GM12874 (cell line): ENCODE results near the gene SNURF.

ENCODE experiments used
- TF ChIP-seq, protein P1 (sequence below): IDR thresholded peaks from 2 replicates; pipeline ENCODE4 v1.5.1; 2011; ENCODE audit warnings: low read depth, mild to moderate bottlenecking, control low read depth, low read length, moderate library complexity; ENCODE audit not compliant: insufficient read depth

Gene SNURF

DNA sequence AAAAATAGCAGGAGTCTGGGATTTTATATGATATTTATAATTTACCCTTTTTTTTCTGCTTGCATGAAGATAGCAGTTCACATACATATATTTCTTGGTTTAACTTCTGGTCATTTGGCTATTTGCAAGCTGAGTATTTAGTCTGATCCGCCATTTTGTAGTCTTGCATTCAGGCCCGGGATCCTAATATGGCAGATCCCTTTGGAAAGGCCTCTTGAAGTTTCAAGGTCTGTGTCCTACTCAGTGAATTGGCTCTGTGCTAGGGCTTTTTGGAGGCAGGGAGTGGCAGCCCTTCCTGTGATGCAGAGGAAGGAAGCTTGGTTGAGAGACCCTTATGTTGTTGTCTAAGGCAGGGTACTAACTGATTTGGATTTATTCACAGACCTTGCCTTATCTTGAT lies 2.9 kb downstream of the SNURF start:
- TF ChIP-seq, protein P1, sequence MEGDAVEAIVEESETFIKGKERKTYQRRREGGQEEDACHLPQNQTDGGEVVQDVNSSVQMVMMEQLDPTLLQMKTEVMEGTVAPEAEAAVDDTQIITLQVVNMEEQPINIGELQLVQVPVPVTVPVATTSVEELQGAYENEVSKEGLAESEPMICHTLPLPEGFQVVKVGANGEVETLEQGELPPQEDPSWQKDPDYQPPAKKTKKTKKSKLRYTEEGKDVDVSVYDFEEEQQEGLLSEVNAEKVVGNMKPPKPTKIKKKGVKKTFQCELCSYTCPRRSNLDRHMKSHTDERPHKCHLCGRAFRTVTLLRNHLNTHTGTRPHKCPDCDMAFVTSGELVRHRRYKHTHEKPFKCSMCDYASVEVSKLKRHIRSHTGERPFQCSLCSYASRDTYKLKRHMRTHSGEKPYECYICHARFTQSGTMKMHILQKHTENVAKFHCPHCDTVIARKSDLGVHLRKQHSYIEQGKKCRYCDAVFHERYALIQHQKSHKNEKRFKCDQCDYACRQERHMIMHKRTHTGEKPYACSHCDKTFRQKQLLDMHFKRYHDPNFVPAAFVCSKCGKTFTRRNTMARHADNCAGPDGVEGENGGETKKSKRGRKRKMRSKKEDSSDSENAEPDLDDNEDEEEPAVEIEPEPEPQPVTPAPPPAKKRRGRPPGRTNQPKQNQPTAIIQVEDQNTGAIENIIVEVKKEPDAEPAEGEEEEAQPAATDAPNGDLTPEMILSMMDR: no peak

DNA sequence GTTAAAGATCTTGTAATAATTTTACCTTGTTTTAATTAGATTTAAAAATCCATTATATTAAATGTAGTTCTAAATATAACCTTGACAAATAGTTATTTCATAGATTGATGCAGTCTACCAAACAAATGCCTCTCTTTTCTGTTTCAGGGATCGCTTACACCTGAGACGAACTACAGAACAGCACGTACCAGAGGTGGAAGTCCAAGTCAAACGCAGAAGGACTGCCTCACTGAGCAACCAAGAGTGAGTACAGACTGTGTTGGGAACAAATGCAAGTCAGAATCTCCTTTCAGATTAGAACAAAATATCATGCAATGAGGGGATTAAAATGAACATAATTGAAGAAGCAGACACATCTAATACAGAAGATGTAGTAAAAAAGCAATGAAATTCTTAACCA lies 7.2 kb downstream of the SNURF start:
- TF ChIP-seq, protein P1: no peak

DNA sequence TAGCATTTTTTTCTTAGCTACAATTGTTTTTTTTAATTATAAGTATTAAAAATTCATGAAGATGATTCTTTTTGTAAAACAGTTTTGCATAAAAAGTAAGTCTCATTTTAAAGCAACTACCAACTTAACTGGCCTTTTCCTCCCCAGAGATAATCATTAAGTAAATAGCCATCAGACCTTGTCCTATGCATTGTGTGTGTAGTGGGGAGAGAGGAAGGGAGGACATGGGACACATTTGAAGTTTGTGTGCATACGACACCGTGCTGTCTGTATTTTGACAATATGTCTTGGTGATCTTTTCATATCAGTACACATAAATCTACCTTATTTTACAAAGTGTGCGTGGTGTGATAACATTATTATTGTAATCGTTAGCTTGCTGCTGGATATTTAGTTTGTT lies 8.1 kb downstream of the SNURF start:
- TF ChIP-seq, protein P1: no peak

DNA sequence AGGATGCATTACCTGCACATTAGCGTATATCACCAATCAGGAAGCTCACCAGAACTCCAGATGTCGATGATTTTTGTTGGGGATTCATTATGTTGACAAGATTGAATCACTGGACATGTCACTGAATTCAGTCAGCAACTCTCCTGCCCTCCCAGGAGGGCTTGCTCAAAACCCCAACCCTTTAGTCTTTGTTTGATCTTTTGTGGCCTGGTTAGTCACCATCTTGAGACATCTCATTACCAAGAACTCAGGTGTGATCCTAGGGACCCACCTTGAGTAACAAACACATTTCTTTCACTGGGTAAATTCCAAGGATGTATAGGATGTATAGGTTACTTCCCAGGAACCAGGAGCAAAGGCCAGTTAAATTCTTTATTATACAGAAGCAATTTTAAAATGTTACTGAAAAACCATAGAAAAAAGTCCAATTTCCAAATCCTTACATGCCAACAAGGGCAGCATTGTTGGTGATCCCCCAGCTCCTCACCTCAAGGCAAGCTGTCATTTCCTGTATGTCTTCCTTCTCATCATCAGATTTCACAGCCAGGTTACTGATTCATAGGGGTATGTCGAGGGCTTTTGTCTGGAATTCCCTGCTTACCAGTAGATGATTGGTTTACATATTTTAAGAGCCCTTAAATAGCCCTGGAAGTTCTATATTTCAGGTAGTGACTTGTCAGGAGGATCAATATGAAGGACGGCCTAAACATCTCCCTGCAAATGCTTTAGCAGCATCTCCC lies 11.7 kb downstream of the SNURF start:
- TF ChIP-seq, protein P1: no peak

DNA sequence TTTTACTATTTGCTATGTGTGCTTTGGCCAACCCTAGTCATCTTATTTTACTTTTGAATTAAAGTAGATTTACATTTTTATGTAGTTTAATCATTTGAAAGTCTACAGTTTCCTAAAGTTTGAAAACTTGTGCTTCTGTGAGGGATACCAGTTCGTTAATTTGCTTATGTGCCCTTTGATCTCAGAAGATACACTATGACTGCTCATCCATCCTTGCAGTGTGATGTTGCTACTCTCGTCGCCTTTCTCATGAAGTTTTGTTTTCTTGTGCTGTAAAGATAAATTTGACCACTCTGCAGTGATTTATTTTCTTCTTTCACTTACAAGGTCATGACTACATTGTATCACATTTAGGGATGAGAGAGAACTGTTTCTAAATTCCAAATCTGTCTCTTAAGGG lies 16.3 kb downstream of the SNURF start:
- TF ChIP-seq, protein P1: no peak

DNA sequence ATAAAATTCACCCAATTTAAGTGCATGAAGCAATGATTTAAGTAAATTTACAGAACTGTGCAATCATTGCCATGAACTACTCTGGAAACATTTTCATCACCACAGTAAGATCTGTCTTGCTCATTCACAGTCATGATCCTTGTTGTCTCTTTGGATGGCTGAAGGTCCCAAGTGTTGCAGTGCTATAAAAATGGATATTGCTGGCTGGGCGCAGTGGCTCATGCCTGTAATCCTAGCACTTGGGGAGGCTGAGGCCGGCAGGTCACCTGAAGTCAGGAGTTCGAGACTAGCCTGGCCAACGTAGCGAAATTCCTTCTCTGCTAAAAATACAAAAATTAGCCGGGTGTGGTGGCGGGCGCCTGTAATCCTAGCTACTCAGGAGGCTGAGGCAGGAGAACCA lies 17.0 kb downstream of the SNURF start:
- TF ChIP-seq, protein P1: no peak

DNA sequence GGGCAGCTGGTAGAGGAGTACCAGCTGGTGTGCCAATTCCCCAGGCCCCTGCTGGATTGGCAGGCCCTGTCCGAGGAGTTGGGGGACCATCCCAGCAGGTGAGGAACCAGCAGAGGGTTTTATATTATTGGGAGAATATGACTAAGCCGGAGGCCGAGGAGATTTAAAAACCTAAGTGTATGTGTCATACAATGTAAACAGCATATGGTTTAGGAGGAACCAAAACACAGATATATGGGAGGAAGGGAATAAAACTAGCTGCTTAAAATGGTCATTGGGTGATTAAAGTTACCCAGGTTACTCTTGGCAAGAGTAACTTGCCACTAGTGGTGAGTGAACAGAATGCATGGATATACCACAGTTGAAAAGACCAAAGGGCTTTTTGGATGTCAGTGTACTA lies 22.1 kb downstream of the SNURF start:
- TF ChIP-seq, protein P1: no peak

DNA sequence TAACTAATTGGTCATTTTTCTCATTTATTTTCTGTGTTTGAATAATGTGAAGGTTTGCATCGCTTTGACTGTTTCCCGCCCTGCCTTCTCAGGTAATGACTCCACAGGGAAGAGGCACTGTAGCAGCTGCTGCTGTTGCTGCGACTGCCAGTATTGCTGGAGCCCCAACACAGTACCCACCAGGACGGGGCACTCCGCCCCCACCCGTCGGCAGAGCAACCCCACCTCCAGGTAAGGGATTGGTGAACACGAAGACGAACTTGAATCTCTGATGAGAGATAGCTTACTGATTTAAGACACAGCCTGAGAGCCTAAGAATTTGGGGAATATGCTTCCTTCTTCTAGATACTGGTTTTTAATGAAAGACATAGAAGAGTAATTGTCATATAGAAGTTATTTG lies 22.9 kb downstream of the SNURF start:
- TF ChIP-seq, protein P1: no peak
